ENCODE measurements around the gene NCAPD3. TPM values are rescaled to one million over a fixed set of nuclear protein-coding genes. Genes with fewer than 3 reads are reported as not detected.

Gene NCAPD3
- total RNA-seq, 2 donors from 2014 or later, result 44.4 to 61.9 TPM

DNA sequence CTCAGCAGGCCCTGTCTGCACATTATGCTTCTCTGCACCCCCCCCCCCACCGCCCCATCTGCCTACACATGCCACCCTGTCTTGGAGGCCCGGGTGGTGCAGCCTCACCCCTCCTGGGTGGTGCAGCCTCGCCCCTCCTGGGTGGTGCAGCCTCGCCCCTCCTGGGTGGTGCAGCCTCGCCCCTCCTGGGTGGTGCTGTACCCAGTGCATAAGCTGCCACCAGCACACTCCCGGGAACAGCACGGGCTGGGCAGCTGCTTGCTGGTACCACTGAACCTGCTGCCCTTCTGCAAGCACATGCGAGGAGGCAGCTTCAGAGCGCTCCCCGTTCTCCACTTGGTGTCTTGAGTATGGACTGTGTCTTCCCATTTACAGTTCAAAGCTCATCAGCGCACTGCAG is 69.3 kb downstream of the NCAPD3 start:
- H3K27me3 ChIP-seq (replicated peaks; ENCODE audit: insufficient read depth), result no peaks in the 10 kb centered on the region
- H3K4me1 ChIP-seq (replicated peaks), result no peaks in the 10 kb centered on the region
- no peak overlapping the region for H3K4me3 ChIP-seq
- TF ChIP-seq POLR2A (IDR thresholded peaks at IDR 0.05), result no peak
- TF ChIP-seq, protein P1, sequence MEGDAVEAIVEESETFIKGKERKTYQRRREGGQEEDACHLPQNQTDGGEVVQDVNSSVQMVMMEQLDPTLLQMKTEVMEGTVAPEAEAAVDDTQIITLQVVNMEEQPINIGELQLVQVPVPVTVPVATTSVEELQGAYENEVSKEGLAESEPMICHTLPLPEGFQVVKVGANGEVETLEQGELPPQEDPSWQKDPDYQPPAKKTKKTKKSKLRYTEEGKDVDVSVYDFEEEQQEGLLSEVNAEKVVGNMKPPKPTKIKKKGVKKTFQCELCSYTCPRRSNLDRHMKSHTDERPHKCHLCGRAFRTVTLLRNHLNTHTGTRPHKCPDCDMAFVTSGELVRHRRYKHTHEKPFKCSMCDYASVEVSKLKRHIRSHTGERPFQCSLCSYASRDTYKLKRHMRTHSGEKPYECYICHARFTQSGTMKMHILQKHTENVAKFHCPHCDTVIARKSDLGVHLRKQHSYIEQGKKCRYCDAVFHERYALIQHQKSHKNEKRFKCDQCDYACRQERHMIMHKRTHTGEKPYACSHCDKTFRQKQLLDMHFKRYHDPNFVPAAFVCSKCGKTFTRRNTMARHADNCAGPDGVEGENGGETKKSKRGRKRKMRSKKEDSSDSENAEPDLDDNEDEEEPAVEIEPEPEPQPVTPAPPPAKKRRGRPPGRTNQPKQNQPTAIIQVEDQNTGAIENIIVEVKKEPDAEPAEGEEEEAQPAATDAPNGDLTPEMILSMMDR (IDR thresholded peaks at IDR 0.05), result no peak
- no peak for TF ChIP-seq POLR2AphosphoS5 (IDR thresholded peaks at IDR 0.05)
- 84% methylated on average over 10 of the region's 11 CpGs for WGBS
- intact Hi-C loops (cut with DNase I), result no loop called here
- H3K27ac ChIP-seq, result no peak overlapping the region
- no peaks in the 10 kb centered on the region for H3K9me3 ChIP-seq
- DNase-seq (ENCODE audit: low spot score), result no peak
- H3K36me3 ChIP-seq, result peaks cover 0 to 8% of the 10 kb centered on the region in 2 donors

DNA sequence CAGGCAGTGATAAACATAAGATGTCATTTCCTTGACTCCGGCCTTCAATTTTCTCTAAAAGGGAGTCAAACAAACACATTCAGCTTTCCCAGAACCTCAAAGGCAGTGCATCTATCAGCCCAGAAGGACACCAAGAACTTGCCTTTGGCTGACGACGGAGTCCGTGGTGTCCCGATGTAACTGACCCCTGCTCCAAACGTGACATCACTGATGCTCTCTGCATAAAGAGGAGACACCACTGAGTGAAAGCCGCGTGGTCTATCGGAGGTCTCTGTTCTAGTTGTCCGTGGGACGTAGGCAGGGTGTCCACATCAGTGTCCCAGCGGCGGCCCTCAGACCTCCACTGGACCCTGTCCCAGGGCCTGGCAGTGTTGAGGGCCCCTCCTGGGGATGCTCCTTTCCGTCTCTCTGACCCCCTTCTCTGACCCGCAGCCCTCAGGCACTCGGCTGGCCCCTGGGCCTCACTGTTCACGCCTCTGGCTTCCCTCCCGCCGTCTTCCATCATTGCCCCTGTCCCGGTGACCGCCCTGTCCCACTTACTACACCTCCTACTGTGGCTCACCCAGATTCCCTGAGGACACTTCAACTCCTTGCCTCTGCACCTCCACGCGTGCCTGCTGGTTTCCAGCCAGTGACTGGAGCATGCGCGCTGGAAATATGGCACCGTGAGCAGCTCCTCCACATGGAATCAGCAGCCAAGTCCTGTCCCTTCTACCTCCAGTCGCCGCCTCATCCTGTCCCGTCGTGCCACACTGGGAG is 70.4 kb downstream of the NCAPD3 start:
- Histone ChIP-seq H3K27ac (peak overlapping the region; percentile 13 to 20), H3K9me3 (no peaks in the 10 kb centered on the region), H3K4me1 (replicated peaks) (no peaks in the 10 kb centered on the region), H3K36me3 (peaks cover 0 to 8% of the 10 kb centered on the region in 2 donors), H3K27me3 (replicated peaks; ENCODE audit: insufficient read depth) (no peaks in the 10 kb centered on the region), H3K4me3 (no peak overlapping the region)
- intact Hi-C loops (cut with DNase I), result no loop called here
- 80% methylated on average over 30 of the region's 30 CpGs for WGBS
- TF ChIP-seq, protein P1 (IDR thresholded peaks at IDR 0.05), result no peak
- TF ChIP-seq POLR2AphosphoS5 (IDR thresholded peaks at IDR 0.05) (no peak), POLR2A (IDR thresholded peaks at IDR 0.05) (no peak)
- DNase-seq (ENCODE audit: low spot score), result no peak

DNA sequence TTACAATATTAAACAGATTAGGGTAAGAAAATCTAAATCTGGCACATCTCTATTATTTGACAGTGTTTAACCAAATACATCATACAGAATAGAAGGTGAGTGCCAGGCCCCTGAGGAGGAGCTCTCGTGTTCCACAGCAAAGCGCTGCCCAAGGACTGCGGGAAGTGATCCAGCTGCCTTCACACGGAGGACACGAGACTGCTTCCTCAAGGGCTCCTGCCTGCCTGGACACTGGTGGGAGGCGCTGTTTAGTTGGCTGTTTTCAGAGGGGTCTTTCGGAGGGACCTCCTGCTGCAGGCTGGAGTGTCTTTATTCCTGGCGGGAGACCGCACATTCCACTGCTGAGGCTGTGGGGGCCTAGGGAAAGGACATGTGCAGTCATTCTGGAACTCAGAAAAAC is 71.1 kb downstream of the NCAPD3 start:
- no peak for DNase-seq (ENCODE audit: low spot score)
- Histone ChIP-seq H3K27ac (peak overlapping the region; percentile 13 to 20), H3K4me3 (no peak overlapping the region), H3K27me3 (replicated peaks; ENCODE audit: insufficient read depth) (no peaks in the 10 kb centered on the region), H3K36me3 (peaks cover 0 to 8% of the 10 kb centered on the region in 2 donors), H3K4me1 (replicated peaks) (no peaks in the 10 kb centered on the region), H3K9me3 (no peaks in the 10 kb centered on the region)
- TF ChIP-seq, protein P1 (IDR thresholded peaks at IDR 0.05), result no peak
- TF ChIP-seq POLR2A (IDR thresholded peaks at IDR 0.05) (no peak), POLR2AphosphoS5 (IDR thresholded peaks at IDR 0.05) (no peak)
- intact Hi-C loops (cut with DNase I), result no loop called here
- WGBS, result 65% methylated on average over 9 of the region's 9 CpGs

DNA sequence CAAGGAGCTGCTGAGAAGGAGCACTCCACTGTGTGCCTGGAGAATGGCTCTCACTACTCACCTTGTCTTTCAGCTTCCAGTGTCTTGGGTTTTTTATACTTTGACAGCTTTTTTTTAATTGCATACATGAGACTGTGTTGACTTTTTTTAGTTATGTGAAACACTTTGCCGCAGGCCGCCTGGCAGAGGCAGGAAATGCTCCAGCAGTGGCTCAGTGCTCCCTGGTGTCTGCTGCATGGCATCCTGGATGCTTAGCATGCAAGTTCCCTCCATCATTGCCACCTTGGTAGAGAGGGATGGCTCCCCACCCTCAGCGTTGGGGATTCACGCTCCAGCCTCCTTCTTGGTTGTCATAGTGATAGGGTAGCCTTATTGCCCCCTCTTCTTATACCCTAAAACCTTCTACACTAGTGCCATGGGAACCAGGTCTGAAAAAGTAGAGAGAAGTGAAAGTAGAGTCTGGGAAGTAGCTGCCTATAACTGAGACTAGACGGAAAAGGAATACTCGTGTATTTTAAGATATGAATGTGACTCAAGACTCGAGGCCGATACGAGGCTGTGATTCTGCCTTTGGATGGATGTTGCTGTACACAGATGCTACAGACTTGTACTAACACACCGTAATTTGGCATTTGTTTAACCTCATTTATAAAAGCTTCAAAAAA is 72.6 kb downstream of the NCAPD3 start:
- no peak overlapping the region for H3K4me3 ChIP-seq
- no peak for DNase-seq (ENCODE audit: low spot score)
- no peak for TF ChIP-seq POLR2AphosphoS5 (IDR thresholded peaks at IDR 0.05)
- TF ChIP-seq POLR2A (IDR thresholded peaks at IDR 0.05), result no peak
- TF ChIP-seq, protein P1 (IDR thresholded peaks at IDR 0.05), result no peak
- no peaks in the 10 kb centered on the region for H3K9me3 ChIP-seq
- peaks cover 0 to 4% of the 10 kb centered on the region in 2 donors for H3K36me3 ChIP-seq
- no peaks in the 10 kb centered on the region for H3K4me1 ChIP-seq (replicated peaks)
- no peak overlapping the region for H3K27ac ChIP-seq
- no peaks in the 10 kb centered on the region for H3K27me3 ChIP-seq (replicated peaks; ENCODE audit: insufficient read depth)
- WGBS, result 87% methylated on average over 10 of the region's 10 CpGs
- intact Hi-C loops (cut with DNase I), result no loop called here
